Islet of Langerhans (tissue), 1 donor: Measurements from ENCODE around the gene THEMIS2.
"Not testable (repeated sequence)": the region's sequence is repeated elsewhere in the genome, so short reads cannot be mapped to it uniquely, and the experiment has no call there.

Experiments
- FAIRE-seq: peaks from one replicate; lab custom pipeline; 2011; peaks lifted over from hg19 to GRCh38; lab: Jason Lieb, UNC

THEMIS2 gene

DNA sequence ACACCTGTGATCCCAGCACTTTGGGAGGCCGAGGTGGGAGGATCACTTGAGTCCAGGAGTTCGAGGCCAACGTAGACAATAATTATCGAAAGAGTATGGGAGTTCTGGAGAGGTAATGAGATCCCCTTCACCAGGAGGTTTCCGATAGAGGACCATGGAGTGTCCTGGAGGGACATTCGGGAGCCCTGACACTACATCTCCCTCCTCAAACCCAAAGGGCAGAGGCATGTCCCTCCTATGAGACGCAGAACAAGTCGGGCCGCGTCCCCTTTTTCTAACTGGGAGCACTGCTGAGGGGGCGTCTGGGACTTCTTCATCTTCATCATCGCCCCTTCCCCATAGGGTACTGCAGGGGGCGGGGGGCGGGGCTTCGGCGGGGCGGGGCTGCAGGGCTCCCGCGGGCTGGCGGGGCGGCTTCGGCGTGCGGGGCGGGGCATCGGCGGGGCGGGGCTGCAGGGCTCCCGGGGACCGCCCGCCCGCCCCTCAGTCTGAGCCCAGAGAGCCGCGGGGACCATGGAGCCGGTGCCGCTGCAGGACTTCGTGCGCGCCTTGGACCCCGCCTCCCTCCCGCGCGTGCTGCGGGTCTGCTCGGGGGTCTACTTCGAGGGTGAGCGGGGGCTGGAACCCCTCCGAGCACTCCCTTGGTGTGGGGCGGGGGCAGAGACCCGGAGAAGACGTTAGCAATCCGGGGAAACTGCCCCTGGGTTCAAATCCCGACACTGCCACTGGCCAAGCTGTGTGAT is at the start of gene THEMIS2:
TSS of gene THEMIS2 (plus strand) at position 486 of the 743 bp plus-strand sequence. CDS start at position 514, 28 bp downstream.
- no peak for FAIRE-seq

- FAIRE-seq: no peak
These were observed 48.6 kb upstream of the THEMIS2 start for GRCh38 chr1:27823784-27824183.

DNA sequence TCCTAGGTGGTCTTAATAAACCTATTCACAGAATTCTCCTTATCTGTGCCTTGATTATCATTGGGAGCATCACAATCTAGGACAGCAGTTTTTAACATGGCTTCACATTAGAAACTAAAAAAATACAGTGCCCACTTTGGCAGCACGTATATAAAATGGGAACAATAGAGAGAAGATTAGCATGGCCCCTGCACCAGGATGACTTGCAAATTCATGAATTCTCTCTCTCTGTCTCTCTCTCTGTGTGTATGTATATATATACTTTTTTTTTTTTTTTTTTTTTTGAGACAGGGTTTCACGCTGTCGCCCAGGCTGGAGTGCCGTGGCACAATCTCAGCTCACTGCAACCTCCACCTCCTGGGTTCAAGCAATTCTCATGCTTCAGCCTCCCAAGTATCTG is 47.9 kb upstream of the THEMIS2 start:
- FAIRE-seq: no peak

DNA sequence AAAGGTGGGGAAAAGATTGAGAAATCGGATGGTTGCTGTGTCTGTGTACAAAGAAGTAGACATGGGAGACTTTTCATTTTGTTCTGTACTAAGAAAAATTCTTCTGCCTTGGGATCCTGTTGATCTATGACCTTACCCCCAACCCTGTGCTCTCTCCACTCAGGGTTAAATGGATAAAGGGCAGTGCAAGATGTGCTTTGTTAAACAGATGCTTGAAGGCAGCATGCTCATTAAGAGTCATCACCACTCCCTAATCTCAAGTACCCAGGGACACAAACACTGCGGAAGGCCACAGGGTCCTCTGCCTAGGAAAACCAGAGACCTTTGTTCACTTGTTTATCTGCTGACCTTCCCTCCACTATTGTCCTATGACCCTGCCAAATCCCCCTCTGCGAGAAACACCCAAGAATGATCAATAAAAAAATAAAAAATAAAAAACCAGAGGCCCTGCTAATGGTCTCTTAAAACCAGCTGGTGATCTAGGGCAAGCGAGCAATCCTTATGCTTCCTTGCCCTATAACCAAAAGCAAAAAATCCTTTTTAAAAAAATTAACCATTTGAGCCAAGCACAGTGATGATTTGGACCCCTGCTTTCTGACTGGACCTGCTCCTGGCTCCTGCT is 42.9 kb upstream of the THEMIS2 start:
- not testable (repeated sequence) for FAIRE-seq

- FAIRE-seq: no peak
These were observed 41.5 kb upstream of the THEMIS2 start, which contains the start of gene PPP1R8 for GRCh38 chr1:27830621-27831440. PPP1R8 (plus strand) TSS chr1:27830782; CDS start chr1:27830836, 54 bp downstream.

GRCh38 chr1:27831568-27832410 is 40.6 kb upstream of the THEMIS2 start:
- no peak for FAIRE-seq

GRCh38 chr1:27832762-27833161 is 39.6 kb upstream of the THEMIS2 start:
- FAIRE-seq: no peak

GRCh38 chr1:27833470-27833869 is 38.9 kb upstream of the THEMIS2 start:
- FAIRE-seq: no peak

GRCh38 chr1:27835046-27835445 is 37.3 kb upstream of the THEMIS2 start:
- FAIRE-seq: no peak

DNA sequence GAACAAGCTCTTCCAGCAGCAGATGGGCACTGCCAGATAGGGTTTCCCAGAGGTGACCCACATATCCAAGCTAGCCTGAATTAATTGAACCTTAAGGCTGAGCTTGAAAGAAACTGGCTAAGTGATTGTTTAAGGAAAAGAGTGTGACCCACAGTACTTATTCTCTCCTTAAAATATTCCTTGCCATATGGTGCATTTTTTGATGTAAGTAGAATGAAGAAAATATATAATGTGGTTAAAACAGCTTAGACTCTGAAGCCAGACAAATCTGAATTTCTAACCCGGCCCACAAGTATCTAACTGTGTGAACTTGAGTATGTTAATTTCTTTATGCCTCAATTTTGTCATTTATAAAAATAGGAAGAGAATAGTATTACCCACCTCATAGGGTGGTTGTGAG is 36.8 kb upstream of the THEMIS2 start:
- FAIRE-seq: no peak

GRCh38 chr1:27849951-27850350 is 22.4 kb upstream of the THEMIS2 start:
- no peak for FAIRE-seq

DNA sequence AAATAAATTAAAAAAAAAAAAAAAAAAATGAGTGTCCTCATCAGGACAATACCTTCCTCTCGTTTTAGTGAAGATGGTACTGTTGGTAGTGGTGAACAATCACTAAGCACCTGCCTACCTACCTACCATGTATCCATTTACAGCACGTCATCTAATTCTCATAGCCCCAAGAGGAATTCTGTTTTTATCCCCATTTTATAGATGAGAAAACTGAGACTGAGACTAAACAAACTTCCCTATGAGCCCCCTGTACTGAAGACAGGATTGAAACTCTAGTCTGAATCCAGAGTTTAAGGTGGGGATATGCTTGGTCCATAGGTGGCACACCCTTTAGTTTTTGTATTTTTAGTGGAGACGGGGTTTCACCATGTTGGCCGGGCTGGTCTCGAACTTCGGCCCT is 17.3 kb upstream of the THEMIS2 start:
- FAIRE-seq: no peak

DNA sequence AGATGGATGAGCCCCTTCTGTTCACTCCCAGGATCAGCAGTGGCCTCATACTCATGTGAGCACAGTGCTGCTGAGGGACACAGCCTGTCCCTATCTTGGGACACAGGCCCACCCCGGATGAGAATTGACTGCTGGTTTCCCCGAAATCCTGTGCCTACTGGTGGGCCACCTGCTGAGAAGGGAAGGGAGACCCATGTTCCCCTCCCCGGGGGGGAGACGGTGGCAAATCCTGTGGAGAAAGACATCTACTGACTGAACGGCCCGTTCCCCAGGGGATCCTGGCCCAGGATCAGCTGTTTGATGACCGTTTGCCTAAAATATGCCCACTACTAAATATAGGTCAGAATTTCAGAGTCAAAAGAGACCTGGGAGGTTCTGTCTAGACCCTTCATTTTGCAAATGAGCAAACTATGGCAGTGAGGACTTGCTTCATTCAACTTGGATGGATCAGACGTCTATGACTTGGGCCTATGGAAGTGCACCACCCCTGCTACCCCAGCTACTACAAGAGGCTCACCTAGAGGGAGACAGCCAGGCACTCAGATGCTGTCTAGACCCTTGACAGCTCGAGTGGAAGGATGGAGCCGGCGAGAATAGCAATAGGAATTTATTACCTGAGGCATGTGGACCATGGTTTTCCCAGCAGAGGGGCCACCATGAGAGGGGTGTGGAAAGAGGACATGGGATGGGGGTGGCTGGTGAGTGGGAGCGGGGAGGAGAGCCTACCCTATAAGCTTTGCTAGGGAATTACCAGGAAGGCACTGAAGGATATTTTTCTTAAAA is 15.6 kb upstream of the THEMIS2 start:
- no peak for FAIRE-seq

- FAIRE-seq: not testable (repeated sequence)
These were observed 14.8 kb upstream of the THEMIS2 start for GRCh38 chr1:27857552-27857951.

GRCh38 chr1:27858072-27858948 is 14.0 kb upstream of the THEMIS2 start:
- no peak for FAIRE-seq

DNA sequence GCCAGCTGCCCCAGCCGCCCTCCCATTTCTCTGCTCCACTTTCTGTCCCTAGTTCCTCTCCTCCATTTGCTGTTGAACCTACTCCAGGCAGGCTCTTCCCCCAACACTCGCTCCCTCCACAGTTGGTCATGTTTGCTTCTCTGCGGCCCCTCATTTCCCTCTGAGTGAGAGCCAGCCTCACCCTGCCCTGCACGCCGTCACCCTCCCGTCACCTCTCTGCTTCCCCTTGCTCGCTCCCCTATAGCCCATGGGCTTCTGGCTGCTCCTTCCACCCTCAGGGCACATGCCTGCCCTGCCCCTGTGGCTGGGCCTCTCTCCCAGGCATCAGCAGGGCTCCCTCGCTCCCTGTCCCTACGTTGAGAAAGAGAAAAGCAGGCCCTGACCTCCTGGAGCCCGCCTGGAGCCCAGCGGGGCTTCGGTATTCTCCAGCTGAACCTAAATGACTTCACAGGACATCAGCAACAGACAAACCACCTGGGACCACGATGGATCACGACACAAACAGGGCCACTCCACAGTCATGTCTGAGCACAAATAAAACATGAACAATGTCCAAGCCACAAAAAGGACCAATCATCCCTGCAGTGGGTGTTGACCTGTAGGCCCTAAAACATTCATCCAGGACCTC is 13.3 kb upstream of the THEMIS2 start:
- FAIRE-seq: no peak

DNA sequence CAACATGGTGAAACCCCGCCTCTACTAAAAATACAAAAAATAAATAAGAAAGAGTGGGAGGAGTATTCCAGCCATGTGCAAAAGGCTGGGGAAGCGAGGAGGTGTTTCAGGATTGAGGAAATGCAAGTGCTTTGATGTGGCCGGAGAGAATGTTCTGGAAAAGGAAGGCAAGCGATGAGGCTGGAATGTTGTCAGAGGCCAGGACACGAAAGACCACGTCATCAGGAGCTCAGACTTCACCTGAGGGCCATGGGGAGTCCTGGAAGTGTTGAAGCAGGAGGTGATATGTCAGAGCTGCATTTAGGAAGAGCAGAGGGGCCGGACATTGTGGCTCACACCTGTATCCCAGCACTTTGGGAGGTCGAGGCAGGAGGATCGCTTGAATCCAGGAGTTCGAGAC is 10.9 kb upstream of the THEMIS2 start:
- FAIRE-seq: no peak

DNA sequence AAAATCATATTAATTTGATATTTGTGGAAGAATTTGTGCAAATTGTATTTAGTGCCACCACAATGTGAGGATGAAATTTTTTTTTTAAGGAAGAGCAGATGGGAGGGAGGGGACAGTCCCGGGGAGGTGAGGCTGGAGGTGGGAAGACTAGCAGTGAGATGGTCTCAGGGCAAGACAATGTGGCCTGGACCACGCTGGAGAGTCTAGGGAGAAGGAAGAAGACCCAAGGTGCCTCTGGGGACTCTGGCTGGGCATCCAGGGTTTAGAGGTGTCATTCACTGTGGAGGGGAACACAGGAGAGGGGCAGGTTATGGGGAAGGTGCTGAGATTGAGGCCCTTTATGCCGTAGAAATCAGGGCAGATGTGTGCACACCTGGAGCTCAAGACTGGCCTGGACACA is 10.3 kb upstream of the THEMIS2 start:
- FAIRE-seq: no peak

- no peak for FAIRE-seq
These were observed 9.4 kb upstream of the THEMIS2 start for GRCh38 chr1:27862671-27863537.
